Upper lobe of left lung (tissue), 6 donors: ENCODE data around the gene IL16. TPM values are rescaled to one million over a fixed set of nuclear protein-coding genes. Genes with fewer than 3 reads are reported as not detected.

Source experiments
- ATAC-seq, 2 donors: fragments of 200-7000 bp; cut with Tn5 transposase; one replicate each; pipeline ENCODE4 v1.9.1; 2022; ENCODE audit warnings: mild to moderate bottlenecking in 2 of 2, moderate library complexity in 2 of 2; ENCODE audit not compliant: low FRiP score in 2 of 2
- DNase-seq, 2 donors: peaks; one replicate each; pipeline ENCODE4 v3.0.0-alpha.2; 2019 to 2020
- H3K27ac ChIP-seq, 4 donors: fragments of 200-600 bp; sonication (generic); one replicate each; pipeline ENCODE4 v1.5.1; 2016 to 2019
- H3K27me3 ChIP-seq, 4 donors: fragments of 200-600 bp; sonication (generic); one replicate each; pipeline ENCODE4 v1.5.1; 2017 to 2019
- H3K36me3 ChIP-seq, 4 donors: fragments of 200-600 bp; sonication (generic); one replicate each; pipeline ENCODE4 v1.5.1; 2016 to 2019
- H3K4me1 ChIP-seq, 4 donors: fragments of 200-600 bp; sonication (generic); one replicate each; pipeline ENCODE4 v1.5.1; 2018 to 2019
- H3K4me3 ChIP-seq, 4 donors: fragments of 200-600 bp; sonication (generic); one replicate each; pipeline ENCODE4 v1.5.1; 2017 to 2019; ENCODE audit warnings: mild to moderate bottlenecking in 2 of 4, moderate library complexity in 1 of 4
- H3K9me3 ChIP-seq, 4 donors: fragments of 200-600 bp; sonication (generic); one replicate each; pipeline ENCODE4 v1.5.1; 2018 to 2019
- EP300 ChIP-seq, 4 donors: sonication (generic); formaldehyde crosslinking; IDR thresholded peaks; one replicate each; pipeline ENCODE4 v1.5.1; 2017; ENCODE audit warnings: antibody characterized with exemption in 4 of 4, control low read depth in 2 of 4
- POLR2A ChIP-seq, 4 donors: fragments of 450-650 bp; IDR thresholded peaks; one replicate each; pipeline ENCODE4 v1.5.1; 2016 to 2017; ENCODE audit warnings: antibody characterized with exemption in 4 of 4, mild to moderate bottlenecking in 2 of 4
- POLR2AphosphoS5 ChIP-seq, 2 donors: sonication (generic); formaldehyde crosslinking; IDR thresholded peaks; one replicate each; pipeline ENCODE4 v1.5.1; 2017; ENCODE audit warnings: antibody characterized with exemption in 2 of 2
- whole genome bisulfite sequencing, 2 donors: methylation state at CpG; one replicate each; pipeline ENCODE4 v1.1.5; 2017 to 2018; 5-methylcytosine and 5-hydroxymethylcytosine counted together
- total RNA-seq, 6 donors: library from RNA; depleted of rRNA in 4 of 6; stranded (reverse); fragments of >200 nt in 4 of 6; gene quantifications; one replicate each; pipeline versions ENCODE4 v1.1.0 to v1.2.1, GENCODE V29; 2016 to 2021
- TF ChIP-seq, protein P1 (sequence below), 6 experiments: fragments of 450-650 bp in 4 of 6; fragments of 200-600 bp in 2 of 6; sonication (generic) in 2 of 6; IDR thresholded peaks; one replicate each; pipeline ENCODE4 v1.5.1; 2016 to 2019; ENCODE audit warnings: antibody characterized with exemption in 6 of 6
- donor health status: DM: no; HTN: no; CAD: no; lungs with moderate emphysema.
- donor health status: DM: no; HTN: yes; CAD: no; lungs with severe emphysema.

IL16 gene
- total RNA-seq, 6 donors from 2014 or later, result 18.9 to 102 (median 31.8) TPM

DNA sequence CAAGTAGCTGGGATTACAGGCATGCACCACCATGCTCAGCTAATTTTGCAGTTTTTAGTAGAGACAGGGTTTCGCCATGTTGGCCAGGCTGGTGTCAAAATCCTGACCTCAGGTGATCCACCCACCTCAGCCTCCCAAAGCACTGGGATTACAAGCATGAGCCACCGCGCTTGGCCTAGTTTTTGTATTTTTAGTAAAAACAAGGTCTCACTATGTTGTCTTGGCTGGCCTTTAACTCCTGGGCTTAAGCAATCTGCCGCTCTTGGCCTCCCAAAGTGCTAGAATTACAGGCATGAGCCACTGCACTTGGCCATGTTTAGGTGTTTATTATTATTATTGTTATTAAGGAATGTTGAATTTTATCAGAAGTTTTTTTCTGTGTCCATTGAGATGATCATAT lies 14.7 kb downstream of the IL16 start:
- H3K27ac ChIP-seq, result no peak overlapping the region
- H3K36me3 ChIP-seq, result no peaks in the 10 kb centered on the region
- H3K27me3 ChIP-seq, result no peaks in the 10 kb centered on the region
- WGBS, 2 donors, result 76 to 92% methylated on average over 4 of the region's 4 CpGs
- TF ChIP-seq POLR2AphosphoS5 (IDR thresholded peaks at IDR 0.05) (peak in 1 of 2 donors; percentile 11), POLR2A (IDR thresholded peaks at IDR 0.05) (no peak)
- ATAC-seq (no peak), DNase-seq (no peak)
- H3K4me3 ChIP-seq, result no peak overlapping the region
- no peaks in the 10 kb centered on the region for H3K4me1 ChIP-seq
- H3K9me3 ChIP-seq, result peaks cover 4 to 6% (median 4%) of the 10 kb centered on the region in 4 donors

DNA sequence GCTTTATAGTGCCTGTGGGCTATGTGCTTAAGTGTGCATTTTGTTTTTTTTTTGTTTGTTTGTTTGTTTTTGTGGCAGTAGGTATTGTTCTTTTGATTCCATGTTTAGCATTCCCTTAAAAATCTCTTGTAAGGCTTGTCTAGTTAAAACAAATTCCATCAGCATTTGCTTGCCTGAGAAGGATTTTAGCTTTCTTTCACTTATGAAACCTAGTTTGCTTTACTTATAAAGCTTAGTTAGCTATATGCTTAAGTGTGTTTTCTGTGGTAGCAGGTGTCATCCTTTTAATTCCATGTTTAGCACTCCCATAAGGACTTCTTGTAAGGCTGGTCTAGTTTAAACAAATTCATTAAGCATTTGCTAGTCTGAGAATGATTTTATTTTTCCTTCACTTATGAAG lies 17.3 kb downstream of the IL16 start:
- Histone ChIP-seq H3K27ac (no peak overlapping the region), H3K36me3 (no peaks in the 10 kb centered on the region), H3K9me3 (peaks cover 4 to 6% (median 4%) of the 10 kb centered on the region in 4 donors), H3K4me3 (no peak overlapping the region), H3K4me1 (no peaks in the 10 kb centered on the region), H3K27me3 (no peaks in the 10 kb centered on the region)
- ATAC-seq (no peak), DNase-seq (no peak)
- TF ChIP-seq POLR2A (IDR thresholded peaks at IDR 0.05) (no peak), EP300 (IDR thresholded peaks at IDR 0.05) (no peak), POLR2AphosphoS5 (IDR thresholded peaks at IDR 0.05) (no peak)
- TF ChIP-seq, protein P1, sequence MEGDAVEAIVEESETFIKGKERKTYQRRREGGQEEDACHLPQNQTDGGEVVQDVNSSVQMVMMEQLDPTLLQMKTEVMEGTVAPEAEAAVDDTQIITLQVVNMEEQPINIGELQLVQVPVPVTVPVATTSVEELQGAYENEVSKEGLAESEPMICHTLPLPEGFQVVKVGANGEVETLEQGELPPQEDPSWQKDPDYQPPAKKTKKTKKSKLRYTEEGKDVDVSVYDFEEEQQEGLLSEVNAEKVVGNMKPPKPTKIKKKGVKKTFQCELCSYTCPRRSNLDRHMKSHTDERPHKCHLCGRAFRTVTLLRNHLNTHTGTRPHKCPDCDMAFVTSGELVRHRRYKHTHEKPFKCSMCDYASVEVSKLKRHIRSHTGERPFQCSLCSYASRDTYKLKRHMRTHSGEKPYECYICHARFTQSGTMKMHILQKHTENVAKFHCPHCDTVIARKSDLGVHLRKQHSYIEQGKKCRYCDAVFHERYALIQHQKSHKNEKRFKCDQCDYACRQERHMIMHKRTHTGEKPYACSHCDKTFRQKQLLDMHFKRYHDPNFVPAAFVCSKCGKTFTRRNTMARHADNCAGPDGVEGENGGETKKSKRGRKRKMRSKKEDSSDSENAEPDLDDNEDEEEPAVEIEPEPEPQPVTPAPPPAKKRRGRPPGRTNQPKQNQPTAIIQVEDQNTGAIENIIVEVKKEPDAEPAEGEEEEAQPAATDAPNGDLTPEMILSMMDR (IDR thresholded peaks at IDR 0.05), result no peak

DNA sequence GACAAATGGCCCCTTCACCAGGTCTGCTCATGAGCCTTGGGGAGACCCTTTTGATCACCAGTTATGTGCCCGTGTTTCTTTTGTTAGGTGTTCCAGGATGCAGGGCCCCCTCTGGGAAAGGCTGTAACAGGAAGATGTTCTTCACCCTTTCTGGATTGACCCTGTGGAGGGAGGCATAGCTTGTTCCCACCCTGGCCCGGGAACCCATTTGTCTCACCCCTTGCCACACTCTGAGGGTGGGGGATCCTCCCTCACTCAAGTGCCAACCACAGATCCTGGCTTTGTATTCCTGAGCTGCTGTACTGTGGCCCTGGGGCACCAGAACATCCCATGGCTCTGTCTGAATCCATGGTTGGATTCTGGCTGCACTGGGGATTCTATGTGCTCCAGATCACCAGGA lies 18.9 kb downstream of the IL16 start:
- Histone ChIP-seq H3K4me1 (peaks cover 0 to 5% (median 0%) of the 10 kb centered on the region in 4 donors), H3K36me3 (no peaks in the 10 kb centered on the region), H3K27ac (no peak overlapping the region), H3K4me3 (no peak overlapping the region), H3K27me3 (no peaks in the 10 kb centered on the region), H3K9me3 (peaks cover 4 to 6% (median 4%) of the 10 kb centered on the region in 4 donors)
- DNase-seq (no peak), ATAC-seq (no peak)
- WGBS, 2 donors, result 94 to 100% methylated on average over 1 to 2 of the region's 2 CpGs
- no peak for TF ChIP-seq POLR2A (IDR thresholded peaks at IDR 0.05)
- TF ChIP-seq EP300 (IDR thresholded peaks at IDR 0.05), result no peak
- no peak for TF ChIP-seq POLR2AphosphoS5 (IDR thresholded peaks at IDR 0.05)
- TF ChIP-seq, protein P1 (IDR thresholded peaks at IDR 0.05), result no peak

DNA sequence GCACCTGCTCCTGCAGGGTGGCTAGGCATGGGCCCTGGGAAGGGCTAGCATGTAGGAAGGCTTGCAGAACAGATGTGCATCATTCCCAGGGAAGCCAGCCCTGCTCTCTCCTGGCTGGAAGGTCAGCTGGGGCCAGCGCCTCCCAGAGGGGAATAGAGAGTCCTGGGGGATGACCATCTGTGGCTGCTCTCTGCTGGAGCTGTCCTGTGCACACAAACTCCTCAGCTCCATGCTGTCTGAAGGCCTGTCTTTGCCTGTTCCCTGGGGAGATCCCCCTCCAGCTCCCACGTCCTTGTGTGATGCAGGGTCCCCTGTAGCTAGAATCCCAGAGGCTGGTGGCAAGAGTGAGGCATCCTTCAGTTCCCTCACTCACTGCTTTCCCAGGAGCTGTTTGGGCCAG lies 19.3 kb downstream of the IL16 start:
- Histone ChIP-seq H3K36me3 (no peaks in the 10 kb centered on the region), H3K9me3 (peaks cover 4 to 6% (median 4%) of the 10 kb centered on the region in 4 donors), H3K4me1 (peaks cover 0 to 6% (median 2%) of the 10 kb centered on the region in 4 donors), H3K27me3 (no peaks in the 10 kb centered on the region), H3K4me3 (no peak overlapping the region), H3K27ac (no peak overlapping the region)
- TF ChIP-seq, protein P1 (IDR thresholded peaks at IDR 0.05), result no peak
- TF ChIP-seq POLR2A (IDR thresholded peaks at IDR 0.05), result no peak
- TF ChIP-seq POLR2AphosphoS5 (IDR thresholded peaks at IDR 0.05), result no peak
- TF ChIP-seq EP300 (IDR thresholded peaks at IDR 0.05), result no peak
- ATAC-seq (no peak), DNase-seq (no peak)
- 69 to 88% methylated on average over 1 to 2 of the region's 2 CpGs for WGBS, 2 donors

DNA sequence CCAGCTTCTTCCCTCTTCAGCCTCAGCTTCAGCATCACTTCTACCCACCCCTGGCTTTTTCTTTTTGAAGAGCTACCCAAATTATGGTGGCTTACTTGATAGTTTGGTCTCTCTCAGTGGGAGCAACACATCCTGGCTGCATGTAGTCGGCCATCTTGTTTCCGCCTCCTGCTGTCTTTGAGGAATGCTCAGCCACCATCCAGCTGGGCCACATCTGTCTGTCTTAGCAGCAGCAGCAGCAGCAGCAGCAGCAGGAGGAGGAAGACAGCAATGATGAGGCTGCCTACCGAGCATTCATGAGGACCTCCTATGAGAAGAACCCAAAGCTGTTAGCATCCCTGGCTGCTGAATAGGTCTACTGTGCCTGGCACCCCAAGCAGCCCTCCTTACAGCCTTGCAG lies 19.7 kb downstream of the IL16 start:
- no peak for ATAC-seq
- Histone ChIP-seq H3K9me3 (peaks cover 4 to 6% (median 4%) of the 10 kb centered on the region in 4 donors), H3K4me3 (no peak overlapping the region), H3K4me1 (peaks cover 0 to 6% (median 5%) of the 10 kb centered on the region in 4 donors), H3K27ac (no peak overlapping the region), H3K27me3 (no peaks in the 10 kb centered on the region), H3K36me3 (no peaks in the 10 kb centered on the region)
- 65 to 66% methylated on average over 2 to 3 of the region's 3 CpGs for WGBS, 2 donors
- no peak for DNase-seq
- TF ChIP-seq POLR2A (IDR thresholded peaks at IDR 0.05) (no peak), POLR2AphosphoS5 (IDR thresholded peaks at IDR 0.05) (no peak), EP300 (IDR thresholded peaks at IDR 0.05) (no peak)
- TF ChIP-seq, protein P1 (IDR thresholded peaks at IDR 0.05), result no peak
